GM12878 (cell line): Measurements from ENCODE around the gene ABHD14A. TPM values are rescaled to one million over a fixed set of nuclear protein-coding genes. Genes with fewer than 3 reads are reported as not detected.

Experiments used
- ATAC-seq: fragments of 200-7000 bp; cut with Tn5 transposase; 3 replicates; pipeline ENCODE4 v1.9.1; 2020; ENCODE audit warnings: mild to moderate bottlenecking, moderate library complexity
- BruUV-seq: library from RNA; stranded (reverse); fragments of 400-500 nt; replicated peaks from 2 replicates; lab custom pipeline; 2021; lab: Mats Ljungman, UMichigan
- CTCF ChIA-PET: fragments of 300-600 bp; sonication (Branson Sonifier 250); formaldehyde crosslinking; extraction: SDS; loops from one replicate; lab custom pipeline; 2021; ENCODE audit warnings: inconsistent platforms; lab: Yijun Ruan, JAX
- POLR2A ChIA-PET: fragments of 350-600 bp; formaldehyde crosslinking; extraction: SDS; loops from one replicate; lab custom pipeline; 2021; ENCODE audit warnings: inconsistent platforms; lab: Charles Lee
- RAD21 ChIA-PET: fragments of 300-600 bp; sonication (Branson Sonifier 250); formaldehyde crosslinking; loops from one replicate; lab custom pipeline; 2023; ENCODE audit warnings: antibody characterized with exemption; ENCODE audit not compliant: unreplicated experiment; lab: Charles Lee
- SMC1A ChIA-PET: fragments of 300-600 bp; sonication (Branson Sonifier 250); formaldehyde crosslinking; loops from one replicate; lab custom pipeline; 2023; ENCODE audit not compliant: unreplicated experiment, uncharacterized antibody; lab: Charles Lee
- DNase-seq: peaks from one replicate; pipeline ENCODE4 v3.0.0-alpha.2; 2011; ENCODE audit warnings: low read depth, low spot score
- FAIRE-seq: peaks from 3 replicates; lab custom pipeline; 2011; peaks lifted over from hg19 to GRCh38; lab: Jason Lieb, UNC
- H2AFZ ChIP-seq: 2 replicates; pipeline ENCODE4 v1.6.0; 2011; ENCODE audit warnings: low read depth, low read length, control low read depth; ENCODE audit not compliant: control insufficient read depth
- H3K27ac ChIP-seq: 2 replicates; pipeline ENCODE4 v1.5.1; 2011; ENCODE audit warnings: control low read depth; ENCODE audit not compliant: control insufficient read depth, insufficient read depth
- H3K27me3 ChIP-seq, 2 experiments: replicated peaks in 1 of 2; 2 replicates each; pipeline versions ENCODE4 v1.6.0 to v1.6.1; 2011; ENCODE audit warnings: low read length in 1 of 2; ENCODE audit not compliant: control insufficient read depth in 2 of 2, insufficient read depth in 2 of 2
- H3K36me3 ChIP-seq, 2 experiments: 2 replicates each; pipeline ENCODE4 v1.5.1; 2011; ENCODE audit warnings: low read length in 1 of 2; ENCODE audit not compliant: control insufficient read depth in 2 of 2, insufficient read depth in 2 of 2
- H3K4me1 ChIP-seq: 2 replicates; pipeline ENCODE4 v1.6.1; 2011; ENCODE audit warnings: mild to moderate bottlenecking, low read length, moderate library complexity, mixed read lengths; ENCODE audit not compliant: control insufficient read depth, insufficient read depth
- H3K4me2 ChIP-seq: 2 replicates; pipeline ENCODE4 v1.6.0; 2011; ENCODE audit warnings: control low read depth; ENCODE audit not compliant: control insufficient read depth, insufficient read depth
- H3K4me3 ChIP-seq: fragments of 200-600 bp; sonication (generic); 2 replicates; pipeline ENCODE4 v1.5.1; 2016
- H3K79me2 ChIP-seq: 2 replicates; pipeline ENCODE4 v1.6.0; 2011; ENCODE audit warnings: low read length; ENCODE audit not compliant: control insufficient read depth, insufficient read depth
- H3K9ac ChIP-seq: 2 replicates; pipeline ENCODE4 v1.8.0; 2011; ENCODE audit warnings: low read length, control low read depth, mixed read lengths; ENCODE audit not compliant: control insufficient read depth, insufficient read depth
- H3K9me3 ChIP-seq: replicated peaks from 3 replicates; pipeline ENCODE4 v1.5.1; 2011; ENCODE audit warnings: mild to moderate bottlenecking, low read length; ENCODE audit not compliant: control insufficient read depth, insufficient read depth
- H4K20me1 ChIP-seq: 2 replicates; pipeline ENCODE4 v1.6.0; 2011; ENCODE audit not compliant: control insufficient read depth, insufficient read depth
- CBX3 ChIP-seq: fragments of 200-600 bp; sonication (generic); IDR thresholded peaks from 2 replicates; pipeline ENCODE4 v1.6.1; 2016; ENCODE audit warnings: low read depth, borderline replicate concordance
- CHD1 ChIP-seq: IDR thresholded peaks from 2 replicates; pipeline ENCODE4 v1.6.1; 2012; ENCODE audit warnings: low read depth, low read length, improper control_type of control experiment
- CTCF ChIP-seq, 3 experiments: IDR thresholded peaks in 2 of 3; conservative IDR thresholded peaks in 1 of 3; 2 replicates each; pipeline ENCODE4 v1.5.1; 2011; ENCODE audit warnings: low read depth in 3 of 3, low read length in 3 of 3, mild to moderate bottlenecking in 3 of 3, control low read depth in 2 of 3, moderate library complexity in 2 of 3, inconsistent platforms in 1 of 3, mixed read lengths in 1 of 3; ENCODE audit not compliant: control insufficient read depth in 2 of 3, insufficient read depth in 1 of 3; ENCODE audit errors: extremely low read depth in 1 of 3
- IRF3 ChIP-seq: fragments of 450-650 bp; IDR thresholded peaks from 2 replicates; pipeline ENCODE4 v1.6.1; 2014; ENCODE audit warnings: mild to moderate bottlenecking
- KAT2A ChIP-seq: conservative IDR thresholded peaks from 2 replicates; pipeline ENCODE4 v1.6.1; 2011; ENCODE audit warnings: low read depth, low read length; ENCODE audit not compliant: control insufficient read depth
- KDM1A ChIP-seq: fragments of 200-600 bp; sonication (generic); IDR thresholded peaks from 2 replicates; pipeline ENCODE4 v1.6.1; 2016; ENCODE audit warnings: borderline replicate concordance
- RB1 ChIP-seq: fragments of 450-650 bp; formaldehyde crosslinking; IDR thresholded peaks from 2 replicates; pipeline ENCODE4 v1.6.1; 2017; ENCODE audit warnings: mild to moderate bottlenecking, borderline replicate concordance
- ZNF217 ChIP-seq: fragments of 450-650 bp; IDR thresholded peaks from 2 replicates; pipeline ENCODE4 v1.6.1; 2017; ENCODE audit warnings: antibody characterized with exemption, mild to moderate bottlenecking
- WGBS: methylation state at CpG from one replicate; pipeline ENCODE4 v1.1.6; 2016; ENCODE audit warnings: low lambda C conversion rate; ENCODE audit not compliant: insufficient replicate concordance, insufficient coverage; ENCODE audit errors: missing lambda C conversion rate; 5-methylcytosine and 5-hydroxymethylcytosine counted together
- in situ Hi-C: fragments of 300-500 bp; cut with MboI; formaldehyde crosslinking; loops from 9 replicates; pipeline ENCODE4 v1.14.3; 2018; ENCODE audit warnings: mixed read lengths
- intact Hi-C: fragments of 100-400 bp; cut with micrococcal nuclease; formaldehyde crosslinking; loops from one replicate; pipeline ENCODE4 v1.14.2; 2022; ENCODE audit not compliant: unreplicated experiment
- polyA plus RNA-seq, 11 experiments: library from polyadenylated mRNA; depleted of rRNA in 4 of 11; unstranded in 6 of 11; stranded (reverse) in 5 of 11; fragments of >200 nt; fragmentation: Nextera tagmentation in 4 of 11; fragmentation: Illumina TruSeq in 1 of 11; extraction: Ambion mirVana in 4 of 11; extraction: Trizol in 1 of 11; gene quantifications; 1 replicate in 1 of 11; 2 replicates in 10 of 11; pipeline versions ENCODE4 v1.2.1 to v1.2.3, GENCODE V29; 2011 to 2016; ENCODE audit warnings: inconsistent platforms in 2 of 11, missing spikeins in 2 of 11, low read depth in 1 of 11
- total RNA-seq, 4 experiments: library from RNA; depleted of rRNA in 3 of 4; stranded (reverse); fragments of >200 nt in 3 of 4; fragmentation: Illumina TruSeq in 1 of 4; extraction: Trizol in 1 of 4; gene quantifications; 2 replicates each; pipeline versions ENCODE4 v1.2.1 to v1.2.3, GENCODE V29; 2013 to 2021
- TF ChIP-seq, protein P1 (sequence below): fragments of 450-650 bp; IDR thresholded peaks from 2 replicates; pipeline ENCODE4 v1.6.1; 2017; ENCODE audit warnings: antibody characterized with exemption, mild to moderate bottlenecking, moderate library complexity

ABHD14A gene
- total and polyA plus RNA-seq, 10 of the 15 experiments (the other 5 are each of a cell fraction or from before 2014, with no cell fraction given): 1.2 to 27.0 (median 7.9) TPM

- TF ChIP-seq CTCF (IDR thresholded peaks at IDR 0.05 in 2 of 3, conservative IDR thresholded peaks at IDR 0.05 in 1 of 3; ENCODE audit: control insufficient read depth in 2 of 3, extremely low read depth in 1 of 3, insufficient read depth in 1 of 3, low read depth in 3 of 3, low read length in 3 of 3): peak in 2 of 3 experiments; percentile 38 to 47; a peak in 4 of 6 replicates
- TF ChIP-seq CHD1: no peak
- no peak for TF ChIP-seq IRF3
- no peak for TF ChIP-seq RB1
- no peak for TF ChIP-seq KDM1A
These were observed 18.7 kb upstream of the ABHD14A start (continued) for GRCh38 chr3:51955893-51956770.

DNA sequence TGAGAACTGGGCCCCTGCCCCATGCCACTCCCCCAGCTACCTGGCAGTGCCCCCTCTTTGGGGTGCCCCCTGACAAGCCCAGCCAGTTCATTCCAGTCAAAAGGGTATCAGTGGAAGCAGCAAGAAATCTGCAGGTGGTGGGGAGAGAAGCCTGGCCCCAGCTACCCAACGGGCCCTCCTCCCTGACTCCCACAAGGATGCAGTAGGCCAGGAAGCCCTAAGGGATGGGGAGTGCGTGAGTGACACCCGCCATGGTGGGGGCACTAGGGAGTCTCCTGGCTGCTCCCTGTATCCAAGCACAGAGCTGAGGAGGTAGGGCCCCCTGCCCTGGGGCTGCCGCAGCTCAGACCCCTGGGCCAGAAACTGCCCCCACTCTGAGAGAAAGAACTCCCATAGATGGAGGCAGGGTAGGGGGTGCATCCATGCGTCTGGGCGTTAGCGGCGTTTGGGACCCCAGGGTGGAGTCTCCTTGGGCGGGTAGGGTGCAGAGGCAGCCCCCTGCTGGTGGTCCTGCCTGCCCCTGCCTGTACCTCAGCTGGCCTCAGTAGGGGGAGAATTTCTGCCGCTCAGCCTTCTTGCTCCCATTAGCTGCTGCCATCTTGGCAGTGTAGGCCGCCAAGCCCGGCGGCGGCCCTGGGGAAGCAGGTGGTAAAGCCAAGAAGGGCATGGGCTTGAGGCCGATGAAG is 17.2 kb upstream of the ABHD14A start:
- intact Hi-C loops: no loop called here
- H3K79me2 ChIP-seq: no peaks in the 10 kb centered on the region
- H3K9ac ChIP-seq: no peak overlapping the region
- POLR2A ChIA-PET: no interaction called here
- H3K4me2 ChIP-seq: no peak overlapping the region
- H3K36me3 ChIP-seq: no peaks in the 10 kb centered on the region
- in situ Hi-C loops: no loop called here
- H3K4me3 ChIP-seq: no peak overlapping the region
- ATAC-seq (no peak), DNase-seq (no peak), FAIRE-seq (no peak)
- no peaks in the 10 kb centered on the region for H4K20me1 ChIP-seq
- TF ChIP-seq ZNF217: no peak
- no peak for TF ChIP-seq CBX3
- TF ChIP-seq KAT2A: no peak
- TF ChIP-seq, protein P1, sequence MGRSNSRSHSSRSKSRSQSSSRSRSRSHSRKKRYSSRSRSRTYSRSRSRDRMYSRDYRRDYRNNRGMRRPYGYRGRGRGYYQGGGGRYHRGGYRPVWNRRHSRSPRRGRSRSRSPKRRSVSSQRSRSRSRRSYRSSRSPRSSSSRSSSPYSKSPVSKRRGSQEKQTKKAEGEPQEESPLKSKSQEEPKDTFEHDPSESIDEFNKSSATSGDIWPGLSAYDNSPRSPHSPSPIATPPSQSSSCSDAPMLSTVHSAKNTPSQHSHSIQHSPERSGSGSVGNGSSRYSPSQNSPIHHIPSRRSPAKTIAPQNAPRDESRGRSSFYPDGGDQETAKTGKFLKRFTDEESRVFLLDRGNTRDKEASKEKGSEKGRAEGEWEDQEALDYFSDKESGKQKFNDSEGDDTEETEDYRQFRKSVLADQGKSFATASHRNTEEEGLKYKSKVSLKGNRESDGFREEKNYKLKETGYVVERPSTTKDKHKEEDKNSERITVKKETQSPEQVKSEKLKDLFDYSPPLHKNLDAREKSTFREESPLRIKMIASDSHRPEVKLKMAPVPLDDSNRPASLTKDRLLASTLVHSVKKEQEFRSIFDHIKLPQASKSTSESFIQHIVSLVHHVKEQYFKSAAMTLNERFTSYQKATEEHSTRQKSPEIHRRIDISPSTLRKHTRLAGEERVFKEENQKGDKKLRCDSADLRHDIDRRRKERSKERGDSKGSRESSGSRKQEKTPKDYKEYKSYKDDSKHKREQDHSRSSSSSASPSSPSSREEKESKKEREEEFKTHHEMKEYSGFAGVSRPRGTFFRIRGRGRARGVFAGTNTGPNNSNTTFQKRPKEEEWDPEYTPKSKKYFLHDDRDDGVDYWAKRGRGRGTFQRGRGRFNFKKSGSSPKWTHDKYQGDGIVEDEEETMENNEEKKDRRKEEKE: no peak
- 80% methylated on average over 15 of the region's 15 CpGs for WGBS
- no peak overlapping the region for H2AFZ ChIP-seq
- RAD21 ChIA-PET: no interaction called here
- BruUV-seq: no TSS peak
- H3K27me3 ChIP-seq: peaks cover 0 to 8% of the 10 kb centered on the region in 2 experiments; a peak in 3 of 4 replicates
- H3K4me1 ChIP-seq: no peaks in the 10 kb centered on the region
- CTCF ChIA-PET: no interaction called here
- SMC1A ChIA-PET: no interaction called here
- no peak overlapping the region for H3K27ac ChIP-seq
- H3K9me3 ChIP-seq: no peaks in the 10 kb centered on the region
